H4 (cell line): ENCODE measurements around the gene TEN1. TPM values are rescaled to one million over a fixed set of nuclear protein-coding genes. Genes with fewer than 3 reads are reported as not detected.

Experiments
- DNase-seq: peaks from one replicate; pipeline ENCODE4 v3.0.0-alpha.2; 2015; ENCODE audit warnings: low spot score
- total RNA-seq: library from RNA; depleted of rRNA; stranded (reverse); fragments of >200 nt; shearing (Covaris generic); gene quantifications from 2 replicates; pipeline ENCODE4 v1.2.3, GENCODE V29; 2014

The TEN1 gene
- total RNA-seq, 1 experiment from 2014 or later: 28.2 TPM

DNA sequence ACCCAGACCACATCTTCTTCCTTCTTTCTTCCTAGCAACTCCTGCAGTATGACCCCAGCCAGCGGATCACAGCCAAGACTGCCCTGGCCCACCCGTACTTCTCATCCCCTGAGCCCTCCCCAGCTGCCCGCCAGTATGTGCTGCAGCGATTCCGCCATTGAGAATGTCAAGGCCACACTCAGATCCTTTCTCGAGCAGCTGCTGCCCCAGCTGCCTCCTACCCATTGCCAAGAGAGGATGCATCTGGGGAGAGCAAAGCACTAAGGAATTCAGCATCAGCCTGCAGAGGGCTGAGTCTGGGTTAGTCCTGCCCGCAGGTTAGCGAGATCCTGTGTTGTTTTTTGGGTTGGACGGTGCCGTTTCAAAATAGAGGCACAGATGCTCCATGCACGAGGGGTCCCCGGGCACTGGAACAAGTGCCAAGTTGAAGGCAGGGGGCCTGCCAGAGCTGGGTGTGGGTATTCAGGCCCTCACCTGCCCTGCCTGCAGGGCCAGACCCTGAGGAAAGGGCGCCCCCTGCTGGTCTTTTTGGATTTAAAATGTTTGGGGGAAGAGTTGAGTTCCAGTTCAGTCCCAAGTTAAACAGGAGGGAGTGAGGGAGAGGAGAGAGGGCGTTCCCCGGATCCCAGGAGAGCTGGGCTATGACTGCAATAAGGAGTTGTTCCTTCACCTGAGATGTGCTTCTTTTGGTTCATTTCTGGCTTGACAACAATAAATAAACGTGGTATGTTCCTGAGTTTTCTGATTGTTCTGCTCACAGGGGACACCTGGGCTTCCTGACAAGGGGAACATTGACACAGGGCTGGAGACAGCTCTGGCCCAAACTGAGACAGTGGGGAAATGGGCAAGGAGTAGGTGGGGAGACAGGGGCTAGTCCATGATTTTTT, 26.5 kb downstream of the TEN1 start:
- no peak for DNase-seq

DNA sequence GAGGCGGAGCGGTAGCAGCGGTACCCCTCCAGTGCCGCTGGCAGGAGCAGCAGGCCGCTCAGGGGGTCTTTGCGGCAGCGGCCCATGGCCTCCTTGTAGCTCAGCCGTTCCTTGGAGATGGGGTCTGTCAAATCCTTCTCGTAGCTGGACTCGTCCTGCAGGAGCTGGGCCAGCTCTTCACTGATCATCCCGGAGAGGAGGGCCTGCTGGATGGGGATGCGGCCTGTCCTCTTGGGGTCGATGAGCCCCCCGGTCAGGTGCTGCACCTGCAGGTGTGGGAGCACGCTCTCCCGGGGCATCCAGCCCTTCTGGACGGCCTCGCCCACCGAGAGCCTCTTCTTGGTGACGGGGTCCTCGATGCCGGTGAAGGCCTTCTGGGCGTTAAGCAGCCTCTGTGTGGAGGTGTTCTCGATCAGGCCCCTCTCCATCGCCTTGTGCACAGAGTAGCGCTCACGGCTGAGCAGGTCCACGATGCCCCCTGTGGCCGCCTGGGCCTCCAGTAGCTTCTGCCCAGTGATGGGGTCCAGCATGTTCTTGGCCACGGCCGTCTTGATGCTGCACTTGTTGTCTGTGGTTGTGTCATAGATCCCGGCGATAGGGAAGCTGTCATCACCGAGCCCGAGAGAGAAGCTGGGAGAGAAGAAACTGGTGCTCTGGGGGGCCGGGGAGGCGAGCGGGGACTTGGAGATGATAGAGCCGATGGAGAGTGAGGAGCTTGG, 28.2 kb downstream of the TEN1 start:
- DNase-seq: no peak

- no peak for DNase-seq
Measured at GRCh38 chr17:76007850-76008165, 28.8 kb downstream of the TEN1 start.

DNA sequence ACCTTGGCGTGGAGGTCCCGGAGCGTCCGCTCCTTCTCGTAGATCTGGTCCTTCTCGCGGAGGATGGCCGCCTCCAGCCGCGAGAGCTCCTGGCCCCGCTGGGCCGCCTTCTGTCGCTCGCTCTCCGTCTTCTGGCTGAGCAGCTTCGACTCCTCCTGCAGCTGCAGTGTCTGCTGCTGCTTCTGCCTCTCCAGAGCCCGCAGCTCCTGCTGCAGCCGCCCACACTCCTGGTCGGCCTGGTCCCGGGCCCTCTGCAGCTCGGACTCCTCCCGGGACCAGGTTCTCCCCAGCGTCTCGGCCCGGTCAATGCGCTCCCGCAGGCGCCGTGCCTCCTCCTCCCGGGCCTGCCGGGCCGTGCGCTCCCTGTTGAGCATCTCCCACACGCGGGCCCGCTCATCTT, 29.2 kb downstream of the TEN1 start:
- no peak for DNase-seq

GRCh38 chr17:76008630-76009425, 29.8 kb downstream of the TEN1 start:
- DNase-seq: no peak

DNA sequence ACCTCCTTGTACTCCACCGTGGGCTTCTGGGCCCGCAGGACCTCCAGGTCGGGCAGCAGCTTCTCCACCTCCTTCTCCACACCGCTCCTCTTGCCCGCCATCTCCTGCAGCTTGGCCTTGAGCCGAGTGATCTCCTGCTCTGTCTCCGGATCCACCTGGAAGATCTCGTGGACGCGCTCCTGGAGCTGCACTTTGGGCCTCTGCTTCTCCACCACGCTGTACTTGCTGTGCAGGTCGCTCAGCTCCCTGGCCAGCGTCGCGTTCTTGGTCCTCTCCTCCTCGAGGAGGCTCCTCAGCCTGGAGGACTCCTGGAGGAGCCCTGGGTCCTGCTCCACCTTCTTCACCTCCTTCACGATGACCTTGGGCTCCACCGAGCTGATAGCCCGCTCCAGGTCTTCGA, 30.4 kb downstream of the TEN1 start:
- DNase-seq: no peak

DNA sequence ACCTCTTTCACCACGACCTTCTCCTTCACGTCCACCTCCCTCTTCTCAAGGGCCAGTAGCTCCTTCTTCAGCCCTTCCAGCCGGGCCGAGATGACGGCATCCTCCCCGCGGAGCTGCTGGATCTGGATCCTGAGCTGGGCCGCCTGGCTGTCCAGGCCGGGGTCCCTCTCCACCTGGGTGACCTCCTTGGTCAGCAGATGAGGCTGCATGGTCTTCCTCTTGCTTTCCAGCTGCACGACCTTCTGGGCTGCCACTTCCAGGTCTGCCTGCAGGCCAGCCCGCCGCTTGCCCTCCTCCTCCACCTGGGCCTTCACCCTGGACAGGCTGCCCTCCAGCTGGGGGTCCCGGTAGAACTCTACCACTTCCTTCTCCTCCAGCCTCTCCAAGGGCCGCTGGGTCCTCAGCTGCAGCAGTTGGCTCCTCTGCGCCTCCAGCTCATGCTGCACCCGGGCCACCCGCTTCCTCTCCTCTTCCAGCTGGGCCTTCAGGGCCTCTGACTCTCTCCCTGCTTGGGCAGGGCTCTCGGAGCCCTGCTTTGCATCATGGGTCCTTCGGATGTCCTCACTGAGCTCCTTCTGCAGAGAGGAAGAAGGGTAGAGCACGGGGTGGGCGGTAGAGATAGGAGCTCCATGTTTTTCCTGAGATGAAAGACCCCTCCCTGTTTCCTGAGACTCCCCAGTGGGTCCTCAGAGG, 31.1 kb downstream of the TEN1 start:
- no peak for DNase-seq

DNA sequence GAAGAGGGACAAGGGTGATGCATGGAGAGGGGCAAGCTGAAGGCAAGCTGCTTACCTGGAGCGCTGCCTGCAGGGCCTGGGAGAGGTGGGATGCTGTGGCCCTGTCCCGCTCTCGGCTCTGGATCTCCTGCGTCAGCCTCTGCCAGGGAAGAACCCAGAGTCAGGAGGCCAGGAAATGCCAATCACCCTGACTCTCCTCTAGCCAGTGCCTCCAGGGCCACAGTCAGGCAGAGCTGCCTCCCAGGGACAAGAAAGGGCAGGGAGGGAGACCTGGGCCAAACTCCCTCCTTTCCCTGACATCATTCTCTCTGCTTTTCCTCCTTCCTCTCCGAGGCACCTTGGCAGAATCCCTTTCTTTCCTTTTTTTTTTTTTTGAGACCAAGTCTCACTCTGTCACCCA, 32.9 kb downstream of the TEN1 start:
- no peak for DNase-seq

GRCh38 chr17:76013377-76013932, 34.4 kb downstream of the TEN1 start:
- no peak for DNase-seq

DNA sequence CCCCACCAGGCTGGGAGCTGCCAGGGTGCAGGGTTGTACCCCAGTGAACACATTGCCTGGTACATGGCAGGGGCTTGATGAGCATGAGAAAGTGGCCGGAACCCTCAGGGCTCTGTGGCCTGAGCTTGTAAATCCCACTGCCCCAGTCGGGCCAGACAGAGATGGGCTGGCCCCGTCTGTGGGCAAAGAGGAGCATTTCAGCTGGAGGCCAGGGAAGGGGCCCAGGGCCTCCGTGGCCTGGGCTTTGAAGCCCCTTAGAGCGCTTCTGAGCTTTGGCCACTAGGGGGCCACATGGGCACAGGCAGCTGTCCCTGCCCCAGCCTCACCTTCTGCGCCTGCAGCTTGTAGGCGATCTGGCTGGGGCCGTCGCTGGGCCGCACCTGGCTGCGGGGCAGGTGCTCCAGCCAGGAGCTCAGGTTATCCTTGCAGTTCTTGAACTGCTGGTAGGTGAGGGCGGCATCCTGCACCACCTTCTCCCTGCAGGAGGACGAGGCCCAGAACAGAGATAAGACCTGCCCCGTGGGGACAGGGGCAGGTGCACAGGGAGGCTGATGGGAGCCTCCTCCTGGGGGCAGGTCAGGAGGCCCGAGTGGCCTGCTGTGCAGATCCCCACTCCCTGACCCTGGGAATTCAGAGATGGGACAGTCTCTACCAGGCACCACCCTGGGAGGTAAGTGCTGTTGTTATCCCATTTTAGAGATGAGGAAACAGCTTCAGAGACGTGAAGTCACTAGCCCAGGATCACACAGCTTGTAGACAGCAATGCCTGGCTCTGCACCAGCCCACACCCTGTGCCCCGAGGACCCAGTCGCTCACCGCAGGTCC, 35.3 kb downstream of the TEN1 start:
- peak; percentile 61 for DNase-seq

GRCh38 chr17:76014925-76015261, 35.9 kb downstream of the TEN1 start:
- no peak for DNase-seq

GRCh38 chr17:76017481-76018339, 38.7 kb downstream of the TEN1 start:
- no peak for DNase-seq

- DNase-seq: no peak
Measured at GRCh38 chr17:76018340-76018680, 39.3 kb downstream of the TEN1 start.

- DNase-seq: no peak
Measured at GRCh38 chr17:76018801-76019200, 39.8 kb downstream of the TEN1 start.

DNA sequence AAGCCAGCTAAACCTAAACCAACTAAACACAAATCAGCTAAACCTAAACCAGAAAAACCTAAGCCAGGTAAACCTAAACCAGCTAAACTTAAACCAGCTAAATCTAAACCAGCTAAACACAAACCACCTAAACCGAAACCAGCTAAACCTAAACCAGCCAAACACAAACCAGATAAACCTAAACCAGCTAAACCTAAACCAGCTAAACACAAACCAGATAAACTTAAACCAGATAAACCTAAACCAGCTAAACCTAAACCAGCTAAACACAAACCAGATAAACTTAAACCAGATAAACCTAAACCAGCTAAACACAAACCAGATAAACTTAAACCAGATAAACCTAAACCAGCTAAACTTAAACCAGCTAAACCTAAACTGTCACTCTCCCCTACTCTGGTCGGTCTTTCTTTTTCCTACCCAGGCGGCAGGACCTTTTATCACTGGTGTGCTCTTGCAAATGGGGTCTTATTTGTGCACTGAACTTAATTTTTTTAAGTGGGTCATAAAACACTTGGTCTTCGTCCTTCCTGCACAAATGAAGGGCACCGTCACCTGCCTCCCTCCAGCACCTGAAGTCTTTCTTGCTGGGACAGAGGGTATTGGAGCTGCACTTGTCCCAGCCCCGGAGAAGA, 40.9 kb downstream of the TEN1 start:
- no peak for DNase-seq

GRCh38 chr17:76022285-76022684, 43.2 kb downstream of the TEN1 start:
- DNase-seq: no peak

GRCh38 chr17:76022973-76023899, 44.2 kb downstream of the TEN1 start:
- DNase-seq: no peak

DNA sequence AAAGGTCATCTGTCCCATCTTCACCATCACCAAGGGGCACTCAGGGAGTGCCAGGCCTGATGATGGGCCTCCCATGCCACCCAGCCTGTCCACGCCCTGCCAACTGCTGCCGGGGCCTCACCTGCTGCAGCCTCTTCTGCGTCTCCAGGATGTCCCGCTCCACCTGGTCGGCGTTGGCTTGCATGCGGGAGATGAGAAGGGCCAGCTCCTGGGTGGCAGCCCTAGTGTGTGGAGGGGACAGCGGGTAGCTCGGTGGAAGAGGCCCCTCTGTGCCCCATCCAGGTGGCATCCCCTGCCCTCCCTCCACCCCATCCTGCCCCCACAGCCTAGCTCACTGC, 44.8 kb downstream of the TEN1 start:
- no peak for DNase-seq

- DNase-seq: no peak
Measured at GRCh38 chr17:76024353-76024752, 45.3 kb downstream of the TEN1 start.
